B cell (primary cell): Measurements from ENCODE around the gene NBEAL1. TPM values are rescaled to one million over a fixed set of nuclear protein-coding genes. Genes with fewer than 3 reads are reported as not detected.

Experiments used
- ATAC-seq: fragments of 200-7000 bp; cut with Tn5 transposase; one replicate; pipeline ENCODE4 v1.10.0; 2021; ENCODE audit warnings: low read depth, mild to moderate bottlenecking, moderate number of reproducible peaks, moderate library complexity
- CTCF ChIA-PET: fragments of 350-600 bp; sonication (Branson Sonifier 250); formaldehyde crosslinking; loops from one replicate; lab custom pipeline; 2021; ENCODE audit warnings: antibody characterized with exemption, inconsistent platforms; lab: Charles Lee
- POLR2A ChIA-PET: fragments of 350-600 bp; sonication (Branson Sonifier 250); formaldehyde crosslinking; loops from one replicate; lab custom pipeline; 2021; ENCODE audit warnings: antibody characterized with exemption; lab: Charles Lee
- DNase-seq: peaks from one replicate; pipeline ENCODE4 v3.0.0; 2013
- H2AFZ ChIP-seq: 2 replicates; pipeline ENCODE4 v1.6.1; 2012; ENCODE audit warnings: mild to moderate bottlenecking, low read depth, low read length; ENCODE audit not compliant: insufficient read depth, poor library complexity, severe bottlenecking
- H3K27ac ChIP-seq, 2 donors: 1 replicate in 1 of 2; 2 replicates in 1 of 2; pipeline ENCODE4 v1.5.1; 2012 to 2013; ENCODE audit warnings: low read length in 2 of 2, mild to moderate bottlenecking in 2 of 2, moderate library complexity in 1 of 2
- H3K27me3 ChIP-seq, 4 experiments: fragments of 200-600 bp in 1 of 4; sonication (generic) in 1 of 4; replicated peaks in 1 of 4; 1 replicate in 2 of 4; 2 replicates in 2 of 4; pipeline versions ENCODE4 v1.6.1 to v1.7.0; 2013 to 2016; ENCODE audit warnings: low read length in 3 of 4, mild to moderate bottlenecking in 2 of 4, mixed read lengths in 1 of 4, moderate library complexity in 1 of 4; ENCODE audit not compliant: insufficient read depth in 4 of 4, control insufficient read depth in 3 of 4; ENCODE audit errors: control extremely low read depth in 1 of 4
- H3K36me3 ChIP-seq, 2 experiments: replicated peaks in 1 of 2; 1 replicate in 1 of 2; 2 replicates in 1 of 2; pipeline versions ENCODE4 v1.6.1 to v1.7.1; 2013; ENCODE audit warnings: low read length in 1 of 2; ENCODE audit not compliant: insufficient read depth in 2 of 2, control insufficient read depth in 1 of 2; ENCODE audit errors: control extremely low read depth in 1 of 2, extremely low read depth in 1 of 2
- H3K4me1 ChIP-seq, 2 donors: fragments of 200-600 bp in 1 of 2; sonication (generic) in 1 of 2; 1 replicate in 1 of 2; 2 replicates in 1 of 2; pipeline versions ENCODE4 v1.5.1 to v1.6.1; 2013 to 2017; ENCODE audit warnings: low read length in 2 of 2; ENCODE audit not compliant: control insufficient read depth in 2 of 2, insufficient read depth in 2 of 2
- H3K4me2 ChIP-seq: replicated peaks from 2 replicates; pipeline ENCODE3; 2012; ENCODE audit warnings: mild to moderate bottlenecking, low read depth, low read length; ENCODE audit not compliant: poor library complexity, severe bottlenecking
- H3K4me3 ChIP-seq, 5 experiments: fragments of 200-600 bp in 1 of 5; sonication (generic) in 1 of 5; 1 replicate in 3 of 5; 2 replicates in 2 of 5; pipeline versions ENCODE4 v1.5.1 to v1.7.0; 2011 to 2016; ENCODE audit warnings: low read length in 4 of 5, mild to moderate bottlenecking in 4 of 5, low read depth in 2 of 5, control low read depth in 1 of 5, moderate library complexity in 1 of 5; ENCODE audit not compliant: insufficient read depth in 1 of 5; ENCODE audit errors: control extremely low read depth in 1 of 5, extremely low read depth in 1 of 5
- H3K79me2 ChIP-seq: fragments of 200-600 bp; sonication (generic); one replicate; pipeline ENCODE4 v1.6.0; 2016; ENCODE audit warnings: low read length; ENCODE audit not compliant: control insufficient read depth, insufficient read depth
- H3K9ac ChIP-seq: fragments of 200-600 bp; sonication (generic); 2 replicates; pipeline ENCODE4 v1.6.1; 2017; ENCODE audit warnings: mild to moderate bottlenecking, low read length, moderate library complexity
- H3K9me3 ChIP-seq, 3 donors: one replicate each; pipeline versions ENCODE4 v1.6.1 to v1.7.1; 2013; ENCODE audit warnings: low read length in 2 of 3; ENCODE audit not compliant: control insufficient read depth in 2 of 3, insufficient read depth in 1 of 3; ENCODE audit errors: control extremely low read depth in 1 of 3
- H4K20me1 ChIP-seq: 2 replicates; pipeline ENCODE4 v1.6.0; 2012; ENCODE audit warnings: mild to moderate bottlenecking, low read length; ENCODE audit not compliant: insufficient read depth, control insufficient read depth, poor library complexity, severe bottlenecking
- H3K27ac Mint-ChIP-seq: one replicate; pipeline ENCODE4 v1.8.0; 2021; ENCODE audit warnings: mixed read lengths
- H3K27me3 Mint-ChIP-seq: one replicate; pipeline ENCODE4 v1.8.0; 2021; ENCODE audit warnings: mixed read lengths
- H3K4me1 Mint-ChIP-seq: one replicate; pipeline ENCODE4 v1.8.0; 2021; ENCODE audit warnings: mixed read lengths
- H3K4me3 Mint-ChIP-seq: one replicate; pipeline ENCODE4 v1.8.0; 2021; ENCODE audit warnings: mixed read lengths
- H3K9me3 Mint-ChIP-seq: one replicate; pipeline ENCODE4 v1.8.0; 2022; ENCODE audit warnings: mixed read lengths; ENCODE audit not compliant: insufficient read depth
- EZH2 ChIP-seq: IDR thresholded peaks from 2 replicates; pipeline ENCODE4 v1.6.1; 2012; ENCODE audit warnings: borderline replicate concordance, low read depth, mild to moderate bottlenecking, moderate library complexity, low read length; ENCODE audit not compliant: insufficient read depth, poor library complexity, severe bottlenecking
- WGBS: methylation state at CpG from one replicate; pipeline ENCODE4 v1.1.5; 2013; ENCODE audit warnings: missing lambda C conversion rate; ENCODE audit not compliant: insufficient coverage; 5-methylcytosine and 5-hydroxymethylcytosine counted together
- intact Hi-C: fragments of 100-400 bp; cut with micrococcal nuclease; formaldehyde crosslinking; loops from one replicate; pipeline ENCODE4 v1.10.0; 2022
- polyA plus RNA-seq: library from polyadenylated mRNA; depleted of rRNA; stranded (reverse); fragments of >200 nt; gene quantifications from 2 replicates; pipeline ENCODE4 v1.2.3, GENCODE V29; 2012
- total RNA-seq, 2 donors: library from RNA; stranded (reverse); fragments of 120-200 nt in 1 of 2; gene quantifications; 1 replicate in 1 of 2; 2 replicates in 1 of 2; pipeline versions ENCODE4 v1.2.3 to v1.2.4, GENCODE V29; 2013 to 2022
- TF ChIP-seq, protein P1 (sequence below): fragments of 200-600 bp; IDR thresholded peaks from one replicate; pipeline ENCODE4 v1.8.0; 2022; ENCODE audit warnings: antibody characterized with exemption, mild to moderate bottlenecking

NBEAL1 gene
- total and polyA plus RNA-seq, 2 donors (not counting 1 experiment from before 2014, with no cell fraction given): 2.2 to 22.0 TPM

GRCh38 chr2:203195331-203196036 is 180.8 kb downstream of the NBEAL1 start:
- Histone ChIP-seq H3K9ac (no peak overlapping the region), H3K4me3 (no peak overlapping the region), H4K20me1 (no peaks in the 10 kb centered on the region), H3K36me3 (peaks cover 1 to 3% of the 10 kb centered on the region in 2 experiments), H3K27me3 (no peaks in the 10 kb centered on the region), H3K79me2 (no peaks in the 10 kb centered on the region), H3K27ac (no peak overlapping the region), H3K4me1 (no peaks in the 10 kb centered on the region), H3K4me2 (no peak overlapping the region), H2AFZ (no peak overlapping the region), H3K9me3 (no peaks in the 10 kb centered on the region)
- no peaks in the 10 kb centered on the region for H3K27me3 Mint-ChIP-seq
- no peak for TF ChIP-seq EZH2
- TF ChIP-seq, protein P1, sequence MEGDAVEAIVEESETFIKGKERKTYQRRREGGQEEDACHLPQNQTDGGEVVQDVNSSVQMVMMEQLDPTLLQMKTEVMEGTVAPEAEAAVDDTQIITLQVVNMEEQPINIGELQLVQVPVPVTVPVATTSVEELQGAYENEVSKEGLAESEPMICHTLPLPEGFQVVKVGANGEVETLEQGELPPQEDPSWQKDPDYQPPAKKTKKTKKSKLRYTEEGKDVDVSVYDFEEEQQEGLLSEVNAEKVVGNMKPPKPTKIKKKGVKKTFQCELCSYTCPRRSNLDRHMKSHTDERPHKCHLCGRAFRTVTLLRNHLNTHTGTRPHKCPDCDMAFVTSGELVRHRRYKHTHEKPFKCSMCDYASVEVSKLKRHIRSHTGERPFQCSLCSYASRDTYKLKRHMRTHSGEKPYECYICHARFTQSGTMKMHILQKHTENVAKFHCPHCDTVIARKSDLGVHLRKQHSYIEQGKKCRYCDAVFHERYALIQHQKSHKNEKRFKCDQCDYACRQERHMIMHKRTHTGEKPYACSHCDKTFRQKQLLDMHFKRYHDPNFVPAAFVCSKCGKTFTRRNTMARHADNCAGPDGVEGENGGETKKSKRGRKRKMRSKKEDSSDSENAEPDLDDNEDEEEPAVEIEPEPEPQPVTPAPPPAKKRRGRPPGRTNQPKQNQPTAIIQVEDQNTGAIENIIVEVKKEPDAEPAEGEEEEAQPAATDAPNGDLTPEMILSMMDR: no peak
- ChIA-PET POLR2A (no interaction called here), CTCF (no interaction called here)
- no peak for DNase-seq
- no peak overlapping the region for H3K27ac Mint-ChIP-seq
- no peaks in the 10 kb centered on the region for H3K9me3 Mint-ChIP-seq
- WGBS: 90% methylated on average over 2 of the region's 5 CpGs
- intact Hi-C loops: no loop called here
- no peak for ATAC-seq
- no peaks in the 10 kb centered on the region for H3K4me1 Mint-ChIP-seq
- H3K4me3 Mint-ChIP-seq: no peak overlapping the region

- H3K4me1 ChIP-seq: no peaks in the 10 kb centered on the region
- no peak overlapping the region for H3K4me2 ChIP-seq
- H4K20me1 ChIP-seq: no peaks in the 10 kb centered on the region
- ChIA-PET CTCF (interaction anchor here (0.6 kb wide), 1 partner anchor 310 kb away, joined by 3 read pairs; no protein-coding TSS in a partner anchor), POLR2A (no interaction called here)
- H3K9me3 ChIP-seq: no peaks in the 10 kb centered on the region
- no peak overlapping the region for H2AFZ ChIP-seq
- no peaks in the 10 kb centered on the region for H3K27me3 ChIP-seq
- Mint-ChIP-seq H3K27me3 (no peaks in the 10 kb centered on the region), H3K4me1 (no peaks in the 10 kb centered on the region), H3K27ac (no peak overlapping the region), H3K9me3 (no peaks in the 10 kb centered on the region), H3K4me3 (no peak overlapping the region)
- no peaks in the 10 kb centered on the region for H3K79me2 ChIP-seq
- H3K4me3 ChIP-seq: no peak overlapping the region
- H3K9ac ChIP-seq: no peak overlapping the region
- TF ChIP-seq, protein P1: no peak
- no peak for TF ChIP-seq EZH2
- intact Hi-C loops: no loop called here
- ATAC-seq: no peak
- H3K27ac ChIP-seq: no peak overlapping the region
- DNase-seq: no peak
- H3K36me3 ChIP-seq: no peaks in the 10 kb centered on the region
These were observed 186.2 kb downstream of the NBEAL1 start for GRCh38 chr2:203200866-203201265.
